Measurements from ENCODE around the gene GLIPR2. TPM values are rescaled to one million over a fixed set of nuclear protein-coding genes. Genes with fewer than 3 reads are reported as not detected.

Gene GLIPR2
- total RNA-seq, 1 donor from 2014 or later: 54.4 TPM

DNA sequence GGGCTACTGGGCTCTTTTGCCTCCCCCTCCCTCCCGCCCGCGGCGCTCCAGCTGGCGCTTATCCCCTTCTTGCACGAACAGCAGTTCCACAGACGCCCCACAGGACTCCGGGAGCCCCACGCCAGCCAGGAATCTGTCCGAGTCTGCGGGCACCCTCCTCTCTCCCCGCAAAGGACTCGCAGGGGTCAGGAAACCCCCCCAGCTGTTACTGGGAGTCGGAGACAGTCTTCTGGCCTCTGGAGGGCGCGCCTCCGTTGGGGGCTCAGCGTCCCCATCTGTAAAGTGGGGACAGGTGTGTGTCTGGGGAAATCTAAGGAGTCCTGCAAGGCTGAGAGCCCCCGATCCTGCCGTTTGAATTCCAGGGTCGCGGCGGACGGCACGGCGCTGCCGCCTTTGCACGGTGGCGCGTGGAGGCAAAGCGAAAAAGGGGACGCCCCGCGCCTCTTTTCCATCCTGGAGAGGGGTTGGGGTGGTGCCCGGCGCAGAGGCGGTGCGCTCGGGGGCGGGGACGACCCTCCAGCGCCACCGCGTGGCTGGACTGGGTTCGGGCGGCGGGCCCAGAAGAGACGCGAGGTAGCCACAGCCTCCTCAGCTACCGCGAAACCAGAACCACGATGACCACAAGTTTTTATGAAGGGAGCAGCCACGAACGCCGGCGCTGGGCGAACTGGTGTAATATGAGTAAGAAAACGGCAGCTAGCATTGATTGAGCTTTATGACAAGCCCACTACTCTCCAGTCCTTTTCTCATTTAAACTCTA lies 29.8 kb downstream of the GLIPR2 start:
- Histone ChIP-seq H3K27me3 (no peaks in the 10 kb centered on the region), H3K27ac (peak overlapping the region; percentile 75 to 80), H3K4me1 (peaks cover 4 to 30% of the 10 kb centered on the region in 2 donors), H3K9me3 (no peaks in the 10 kb centered on the region), H3K4me3 (peak overlapping the region; percentile 65 to 67), H3K36me3 (no peaks in the 10 kb centered on the region)
- DNase-seq (ENCODE audit: low spot score in 2 of 2): peak; percentile 49 to 91
- intact Hi-C loops (cut with DNase I): loop anchor here (1.0 to 10.0 kb wide), 6 partner anchors 24 to 262 kb away; partner anchors contain the start of genes CLTA, GLIPR2, HRCT1 and OR2S2
- TF ChIP-seq, protein P1, sequence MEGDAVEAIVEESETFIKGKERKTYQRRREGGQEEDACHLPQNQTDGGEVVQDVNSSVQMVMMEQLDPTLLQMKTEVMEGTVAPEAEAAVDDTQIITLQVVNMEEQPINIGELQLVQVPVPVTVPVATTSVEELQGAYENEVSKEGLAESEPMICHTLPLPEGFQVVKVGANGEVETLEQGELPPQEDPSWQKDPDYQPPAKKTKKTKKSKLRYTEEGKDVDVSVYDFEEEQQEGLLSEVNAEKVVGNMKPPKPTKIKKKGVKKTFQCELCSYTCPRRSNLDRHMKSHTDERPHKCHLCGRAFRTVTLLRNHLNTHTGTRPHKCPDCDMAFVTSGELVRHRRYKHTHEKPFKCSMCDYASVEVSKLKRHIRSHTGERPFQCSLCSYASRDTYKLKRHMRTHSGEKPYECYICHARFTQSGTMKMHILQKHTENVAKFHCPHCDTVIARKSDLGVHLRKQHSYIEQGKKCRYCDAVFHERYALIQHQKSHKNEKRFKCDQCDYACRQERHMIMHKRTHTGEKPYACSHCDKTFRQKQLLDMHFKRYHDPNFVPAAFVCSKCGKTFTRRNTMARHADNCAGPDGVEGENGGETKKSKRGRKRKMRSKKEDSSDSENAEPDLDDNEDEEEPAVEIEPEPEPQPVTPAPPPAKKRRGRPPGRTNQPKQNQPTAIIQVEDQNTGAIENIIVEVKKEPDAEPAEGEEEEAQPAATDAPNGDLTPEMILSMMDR (IDR thresholded peaks at IDR 0.05): peak; percentile 90 to 95 (median 94)

DNA sequence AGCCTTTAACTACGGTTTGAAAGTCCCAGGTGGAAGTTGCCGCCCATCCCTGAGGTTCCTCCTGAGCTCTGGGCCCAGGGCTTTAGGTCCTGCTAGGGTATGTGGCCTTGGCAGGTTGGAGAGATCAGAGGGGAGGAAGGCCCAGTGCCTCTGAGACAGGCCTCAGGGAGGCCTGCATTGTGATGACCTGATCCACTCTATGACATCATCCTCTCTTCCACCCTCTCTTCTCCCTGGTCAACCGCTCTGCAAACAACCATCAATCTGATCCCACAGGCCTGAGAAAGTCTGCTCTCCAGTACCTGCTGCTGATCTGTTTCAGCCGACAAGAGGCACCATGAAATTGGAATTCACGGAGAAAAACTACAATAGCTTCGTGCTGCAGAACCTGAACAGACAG lies 32.6 kb downstream of the GLIPR2 start, which contains the start of gene CCIN:
CCIN (plus strand) TSS at position 223 of the 400 bp plus-strand sequence; CDS start at position 338, 115 bp downstream.
- no peaks in the 10 kb centered on the region for H3K36me3 ChIP-seq
- no peaks in the 10 kb centered on the region for H3K27me3 ChIP-seq
- H3K27ac ChIP-seq: no peak within 1 kb of the TSS
- H3K4me1 ChIP-seq: peaks cover 0 to 18% of the 10 kb centered on the region in 2 donors
- TF ChIP-seq, protein P1 (IDR thresholded peaks at IDR 0.05): no peak
- H3K9me3 ChIP-seq: no peaks in the 10 kb centered on the region
- intact Hi-C loops (cut with DNase I): loop anchor here (5.0 to 10.0 kb wide), 2 partner anchors 212 to 264 kb away; partner anchors contain the start of genes HRCT1, OR2S2 and SPAAR
- H3K4me3 ChIP-seq: no peak within 1 kb of the TSS
- DNase-seq (ENCODE audit: low spot score in 2 of 2): no peak

DNA sequence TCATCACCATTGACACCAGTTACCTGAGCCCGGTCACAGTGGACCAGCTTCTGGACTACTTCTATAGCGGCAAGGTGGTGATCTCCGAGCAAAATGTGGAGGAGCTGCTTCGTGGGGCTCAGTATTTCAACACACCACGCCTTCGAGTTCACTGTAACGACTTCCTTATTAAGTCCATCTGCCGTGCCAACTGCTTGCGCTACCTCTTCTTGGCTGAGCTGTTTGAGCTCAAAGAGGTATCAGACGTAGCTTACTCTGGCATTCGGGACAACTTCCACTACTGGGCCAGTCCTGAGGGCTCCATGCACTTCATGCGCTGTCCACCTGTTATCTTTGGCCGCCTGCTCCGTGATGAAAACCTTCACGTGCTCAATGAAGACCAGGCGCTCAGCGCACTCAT lies 33.2 kb downstream of the GLIPR2 start:
- no peak for DNase-seq (ENCODE audit: low spot score in 2 of 2)
- H3K36me3 ChIP-seq: no peaks in the 10 kb centered on the region
- intact Hi-C loops (cut with DNase I): loop anchor here (5.0 to 10.0 kb wide), 2 partner anchors 212 to 265 kb away; partner anchors contain the start of genes HRCT1, OR2S2 and SPAAR
- no peaks in the 10 kb centered on the region for H3K9me3 ChIP-seq
- no peaks in the 10 kb centered on the region for H3K27me3 ChIP-seq
- TF ChIP-seq, protein P1 (IDR thresholded peaks at IDR 0.05): no peak
- H3K4me1 ChIP-seq: peaks cover 0 to 13% of the 10 kb centered on the region in 2 donors
- no peak overlapping the region for H3K4me3 ChIP-seq
- no peak overlapping the region for H3K27ac ChIP-seq

DNA sequence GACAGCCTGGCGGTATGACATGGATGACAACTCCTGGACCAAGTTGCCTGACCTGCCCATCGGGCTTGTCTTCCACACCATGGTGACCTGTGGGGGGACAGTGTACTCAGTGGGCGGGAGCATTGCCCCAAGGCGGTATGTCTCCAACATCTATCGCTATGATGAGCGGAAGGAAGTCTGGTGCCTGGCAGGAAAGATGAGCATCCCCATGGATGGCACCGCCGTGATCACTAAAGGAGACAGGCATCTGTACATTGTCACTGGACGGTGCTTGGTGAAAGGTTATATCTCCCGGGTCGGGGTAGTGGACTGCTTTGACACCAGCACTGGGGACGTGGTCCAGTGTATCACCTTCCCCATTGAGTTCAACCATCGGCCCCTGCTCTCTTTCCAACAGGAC lies 34.0 kb downstream of the GLIPR2 start:
- Histone ChIP-seq H3K9me3 (no peaks in the 10 kb centered on the region), H3K4me1 (peaks cover 0 to 8% of the 10 kb centered on the region in 2 donors), H3K27ac (no peak overlapping the region), H3K4me3 (no peak overlapping the region), H3K36me3 (no peaks in the 10 kb centered on the region), H3K27me3 (no peaks in the 10 kb centered on the region)
- TF ChIP-seq, protein P1 (IDR thresholded peaks at IDR 0.05): no peak
- intact Hi-C loops (cut with DNase I): no loop called here
- no peak for DNase-seq (ENCODE audit: low spot score in 2 of 2)

DNA sequence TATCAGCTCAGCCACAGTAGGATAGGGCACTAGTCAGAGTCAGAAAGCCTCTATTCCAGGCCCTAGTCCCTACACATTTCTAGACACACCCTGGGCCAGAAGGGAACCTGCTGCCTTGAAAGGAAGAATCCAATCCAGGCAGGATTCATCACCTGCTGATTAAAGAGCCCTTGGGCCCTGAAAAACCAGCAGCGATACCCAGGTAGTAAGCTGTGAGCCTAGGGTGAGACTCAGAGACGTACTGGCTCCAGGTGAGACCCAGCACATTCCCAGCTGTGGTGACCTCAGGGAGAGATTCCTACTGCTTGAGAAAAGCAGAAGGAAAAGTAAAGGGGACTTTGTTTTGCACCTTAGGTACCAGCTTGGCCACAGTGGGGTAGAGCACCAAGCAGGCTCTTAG lies 37.3 kb downstream of the GLIPR2 start:
- TF ChIP-seq, protein P1 (IDR thresholded peaks at IDR 0.05): no peak
- no peaks in the 10 kb centered on the region for H3K9me3 ChIP-seq
- no peaks in the 10 kb centered on the region for H3K36me3 ChIP-seq
- no peaks in the 10 kb centered on the region for H3K4me1 ChIP-seq
- H3K4me3 ChIP-seq: no peak overlapping the region
- intact Hi-C loops (cut with DNase I): no loop called here
- no peak for DNase-seq (ENCODE audit: low spot score in 2 of 2)
- H3K27me3 ChIP-seq: no peaks in the 10 kb centered on the region
- H3K27ac ChIP-seq: no peak overlapping the region
